HS-27A (cell line): ENCODE data around the gene IL4.

Experiments
- DNase-seq: peaks from one replicate; pipeline ENCODE4 v3.0.0-alpha.2; 2012; ENCODE audit warnings: low read depth, missing footprints

IL4 gene

DNA sequence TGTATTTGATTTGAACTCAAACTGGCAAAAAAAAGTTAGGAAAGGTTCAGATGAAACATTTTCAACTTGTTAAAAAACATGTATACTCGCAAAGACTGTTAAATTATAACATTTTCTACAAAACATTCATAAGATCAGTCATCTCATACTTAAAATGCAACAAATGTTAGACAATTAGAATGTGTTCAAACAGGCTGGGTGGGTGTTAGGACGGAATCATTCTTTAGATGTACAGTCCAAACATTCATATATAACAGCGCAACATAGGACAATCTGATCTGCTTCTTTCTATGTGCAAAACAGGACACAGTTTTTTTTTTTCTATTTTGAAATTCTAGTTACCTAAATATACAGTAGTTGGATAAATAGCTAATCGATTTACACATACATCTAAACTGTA lies 22.2 kb downstream of the IL4 start:
- no peak for DNase-seq

DNA sequence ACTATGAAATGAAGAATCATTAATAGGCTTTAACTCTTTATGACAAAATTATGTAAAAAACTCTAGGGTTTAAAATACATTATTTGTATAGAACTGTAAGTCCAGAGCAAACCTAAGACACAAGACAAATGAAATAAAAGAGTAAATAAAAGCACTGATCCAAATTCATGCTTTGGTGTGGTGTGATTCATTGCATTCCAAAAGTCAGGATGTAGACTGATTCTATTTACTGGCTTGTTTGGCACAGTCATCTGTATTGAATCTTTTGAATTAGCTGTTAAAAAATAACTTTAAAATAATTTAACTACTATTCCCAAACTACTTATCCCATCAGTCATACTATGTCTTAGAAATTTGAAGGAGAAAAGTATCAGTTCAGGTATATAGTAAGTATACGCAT lies 31.1 kb downstream of the IL4 start:
- peak; percentile 3 for DNase-seq

DNA sequence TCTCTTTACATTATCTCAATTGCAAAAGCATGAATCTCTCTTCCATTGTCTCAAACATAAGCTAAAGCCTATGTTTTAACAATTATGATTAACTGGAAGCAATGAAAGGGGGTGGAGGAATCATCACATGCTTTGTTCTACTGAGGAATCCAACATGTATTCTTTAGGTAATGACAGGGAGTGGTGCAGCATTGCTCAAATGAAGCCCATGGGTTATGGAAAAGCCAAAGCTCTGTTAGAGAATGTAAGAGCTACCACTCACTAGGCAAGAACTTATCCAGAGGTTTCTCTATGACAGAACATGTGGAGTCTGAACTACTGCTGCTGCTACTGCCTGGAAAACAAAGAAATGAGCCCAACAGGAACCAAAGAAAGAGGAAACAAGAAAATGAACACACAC lies 34.9 kb downstream of the IL4 start:
- no peak for DNase-seq

DNA sequence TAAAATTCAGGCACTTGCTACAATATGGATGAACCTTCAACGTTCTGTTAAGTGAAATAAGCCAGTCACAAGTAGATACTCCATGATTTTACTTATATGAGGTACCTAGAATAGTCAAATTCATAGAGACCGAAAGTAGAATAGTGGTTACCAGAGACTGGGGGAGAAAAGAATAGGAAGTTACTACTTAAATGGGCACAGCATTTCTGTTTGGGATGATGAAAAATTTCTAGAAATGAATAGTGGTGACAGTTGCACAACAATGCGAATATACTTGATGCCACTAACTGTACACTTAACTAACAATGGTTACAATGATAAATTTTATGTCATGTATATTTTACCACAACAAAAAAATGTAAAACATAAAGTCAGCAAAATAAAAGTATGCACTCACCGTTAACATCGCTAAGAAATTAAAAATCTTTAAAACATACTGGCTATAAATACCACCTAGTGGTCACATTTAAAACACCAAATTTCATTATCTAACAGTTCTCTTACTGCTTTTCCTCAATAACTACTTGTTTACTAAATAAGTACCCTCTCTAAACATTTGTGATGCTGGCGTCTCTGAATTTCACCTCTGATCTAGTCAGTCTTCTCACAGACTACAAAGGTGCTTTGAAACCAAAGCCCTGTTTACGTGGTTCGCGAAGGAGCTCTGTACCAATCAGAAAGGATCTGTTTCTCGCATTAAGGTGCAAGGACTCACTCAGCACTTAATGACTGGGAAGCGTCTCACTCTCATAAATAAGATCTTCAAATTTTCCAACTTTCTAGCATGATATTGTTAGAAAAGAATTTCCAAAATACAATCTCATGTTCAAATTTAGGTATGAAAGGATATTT lies 40.9 kb downstream of the IL4 start:
- no peak for DNase-seq

DNA sequence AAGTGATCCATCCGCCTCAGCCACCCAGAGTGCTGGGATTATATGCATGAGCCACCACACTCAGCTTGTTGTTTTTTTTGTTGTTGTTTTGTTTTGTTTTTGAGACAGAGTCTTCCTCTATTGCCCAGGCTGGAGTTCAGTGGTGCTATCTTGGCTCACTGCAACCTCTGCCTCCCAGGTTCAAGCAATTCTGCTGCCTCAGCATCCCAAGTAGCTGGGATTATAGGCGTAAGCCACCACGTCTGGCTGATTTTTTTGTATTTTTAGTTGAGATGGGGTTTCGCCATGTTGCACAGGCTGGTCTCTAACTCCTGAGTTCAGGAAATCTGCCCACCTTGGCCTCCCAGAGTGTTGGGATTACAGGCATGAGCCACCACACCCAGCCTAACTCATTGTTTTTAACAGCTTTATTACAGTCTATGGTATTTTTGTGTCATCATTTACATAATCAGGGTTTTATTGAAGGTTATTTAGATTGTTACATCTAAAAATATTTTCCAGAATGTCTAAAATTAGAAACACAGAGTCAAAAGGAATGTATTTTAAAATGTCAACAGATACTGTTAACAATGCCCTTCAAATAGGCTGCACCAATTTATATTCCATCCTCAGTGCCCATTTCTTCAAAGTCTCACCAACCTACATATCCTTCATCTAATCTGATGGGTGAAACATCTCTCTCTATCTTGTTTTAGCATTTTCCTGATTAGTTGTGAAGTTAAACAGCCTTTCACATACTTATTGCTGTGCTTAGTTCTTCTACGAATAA lies 44.9 kb downstream of the IL4 start:
- DNase-seq: no peak

DNA sequence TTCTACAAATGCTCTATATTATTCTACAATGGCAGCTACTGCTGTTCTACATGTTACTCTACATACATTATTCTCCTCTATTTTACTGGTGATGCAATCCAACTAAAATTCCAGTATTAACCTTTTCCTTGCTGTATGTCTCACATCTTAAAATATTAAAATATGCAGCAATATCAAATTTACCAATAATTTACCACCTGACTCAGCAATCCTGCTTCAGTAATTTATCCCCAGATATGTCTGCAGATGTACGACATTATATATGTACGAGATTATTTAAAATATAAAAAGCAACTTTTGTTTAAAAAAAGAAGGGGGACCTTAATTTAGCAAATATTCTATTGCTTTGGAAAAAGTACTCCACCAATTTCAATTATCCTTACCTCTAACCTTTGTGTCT lies 52.0 kb downstream of the IL4 start:
- no peak for DNase-seq

DNA sequence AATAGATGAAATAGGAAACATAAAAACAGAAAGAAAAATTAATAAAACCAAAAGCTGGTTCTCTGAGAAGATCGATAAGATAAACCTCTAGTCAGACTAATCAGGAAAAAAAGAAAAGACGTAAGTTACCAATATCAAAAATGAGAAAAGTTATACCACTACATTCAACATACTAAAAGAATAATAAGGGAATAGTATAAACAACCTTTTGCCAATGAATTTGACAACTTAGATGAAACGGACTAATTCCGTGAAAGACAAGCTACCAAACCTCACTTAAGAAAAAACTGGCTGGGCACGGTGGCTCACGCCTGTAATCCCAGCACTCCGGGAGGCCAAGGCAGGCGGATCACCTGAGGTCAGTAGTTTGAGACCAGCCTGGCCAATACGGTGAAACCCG lies 56.1 kb downstream of the IL4 start:
- DNase-seq: no peak
